ENCODE measurements around the gene AKAP6. TPM values are rescaled to one million over a fixed set of nuclear protein-coding genes. Genes with fewer than 3 reads are reported as not detected.

Gene AKAP6
- total RNA-seq, 1 experiment from 2014 or later = 2.8 TPM

DNA sequence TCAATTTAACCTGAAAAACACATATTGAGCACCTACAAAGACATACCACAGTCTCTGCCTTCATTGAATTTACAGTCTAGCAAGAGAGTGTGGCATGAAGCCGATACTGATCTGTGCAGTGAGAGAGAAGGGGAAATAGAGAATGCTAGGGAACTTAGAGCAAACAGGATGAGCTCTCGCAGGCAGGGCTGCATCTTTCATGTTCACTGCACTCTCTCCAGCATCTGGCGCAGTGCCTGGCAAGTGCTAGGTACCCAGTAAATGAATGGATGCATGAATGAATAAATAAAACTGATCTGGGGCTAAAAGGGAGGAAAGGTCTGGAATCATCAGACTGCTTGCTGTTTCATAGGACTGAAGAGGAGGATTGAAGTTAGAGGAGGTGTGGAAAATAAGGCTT lies 353.1 kb downstream of the AKAP6 start:
- no TSS peak for BruUV-seq (replicated peaks)
- DNase-seq = no peak

DNA sequence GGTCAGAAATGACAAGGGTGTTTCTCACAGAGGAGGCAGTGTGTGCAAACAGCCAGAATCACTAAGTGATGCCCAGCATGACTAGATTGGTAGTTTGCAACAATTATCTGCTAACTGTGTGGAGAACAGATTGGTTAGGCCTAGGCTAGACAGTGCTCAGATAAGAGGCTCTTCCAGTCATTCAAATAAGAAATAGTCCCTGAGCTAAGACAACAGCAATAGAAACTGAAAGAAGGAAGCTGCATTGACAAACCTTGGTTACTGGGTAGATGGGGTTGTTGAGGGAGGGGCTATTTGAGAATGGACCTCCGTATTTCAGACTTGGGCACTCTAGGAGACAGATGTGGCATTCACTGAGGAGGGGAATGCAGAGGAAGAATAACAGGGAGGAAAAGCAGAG lies 354.6 kb downstream of the AKAP6 start:
- BruUV-seq (replicated peaks) = no TSS peak
- Mint-ChIP-seq H3K27ac (ENCODE audit: unreplicated experiment) (no peak overlapping the region), H3K27me3 (ENCODE audit: unreplicated experiment) (peaks cover 31% of the 10 kb centered on the region), H3K36me3 (ENCODE audit: insufficient read depth, unreplicated experiment) (no peaks in the 10 kb centered on the region), H3K4me1 (ENCODE audit: low read depth, unreplicated experiment) (no peaks in the 10 kb centered on the region), H3K9me3 (ENCODE audit: low read depth, unreplicated experiment) (no peaks in the 10 kb centered on the region), H3K4me3 (ENCODE audit: low read depth, unreplicated experiment) (no peak overlapping the region)
- no peak for DNase-seq
- intact Hi-C loops (cut with micrococcal nuclease; ENCODE audit: unreplicated experiment) = no loop called here
- CTCF ChIA-PET = interaction anchor here (0.9 kb wide), 1 partner anchor 15 kb away, joined by 3 read pairs; no protein-coding TSS in a partner anchor
- TF ChIP-seq, protein P1, sequence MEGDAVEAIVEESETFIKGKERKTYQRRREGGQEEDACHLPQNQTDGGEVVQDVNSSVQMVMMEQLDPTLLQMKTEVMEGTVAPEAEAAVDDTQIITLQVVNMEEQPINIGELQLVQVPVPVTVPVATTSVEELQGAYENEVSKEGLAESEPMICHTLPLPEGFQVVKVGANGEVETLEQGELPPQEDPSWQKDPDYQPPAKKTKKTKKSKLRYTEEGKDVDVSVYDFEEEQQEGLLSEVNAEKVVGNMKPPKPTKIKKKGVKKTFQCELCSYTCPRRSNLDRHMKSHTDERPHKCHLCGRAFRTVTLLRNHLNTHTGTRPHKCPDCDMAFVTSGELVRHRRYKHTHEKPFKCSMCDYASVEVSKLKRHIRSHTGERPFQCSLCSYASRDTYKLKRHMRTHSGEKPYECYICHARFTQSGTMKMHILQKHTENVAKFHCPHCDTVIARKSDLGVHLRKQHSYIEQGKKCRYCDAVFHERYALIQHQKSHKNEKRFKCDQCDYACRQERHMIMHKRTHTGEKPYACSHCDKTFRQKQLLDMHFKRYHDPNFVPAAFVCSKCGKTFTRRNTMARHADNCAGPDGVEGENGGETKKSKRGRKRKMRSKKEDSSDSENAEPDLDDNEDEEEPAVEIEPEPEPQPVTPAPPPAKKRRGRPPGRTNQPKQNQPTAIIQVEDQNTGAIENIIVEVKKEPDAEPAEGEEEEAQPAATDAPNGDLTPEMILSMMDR (IDR thresholded peaks at IDR 0.05; ENCODE audit: unreplicated experiment) = no peak

More for the DNA sequence above, 353.1 kb downstream of the AKAP6 start:
- no peak overlapping the region for H3K4me3 Mint-ChIP-seq (ENCODE audit: low read depth, unreplicated experiment)
- CTCF ChIA-PET = no interaction called here
- H3K4me1 Mint-ChIP-seq (ENCODE audit: low read depth, unreplicated experiment) = no peaks in the 10 kb centered on the region
- no peaks in the 10 kb centered on the region for H3K9me3 Mint-ChIP-seq (ENCODE audit: low read depth, unreplicated experiment)
- H3K27ac Mint-ChIP-seq (ENCODE audit: unreplicated experiment) = no peak overlapping the region
- TF ChIP-seq, protein P1 (IDR thresholded peaks at IDR 0.05; ENCODE audit: unreplicated experiment) = no peak
- H3K36me3 Mint-ChIP-seq (ENCODE audit: insufficient read depth, unreplicated experiment) = no peaks in the 10 kb centered on the region
- intact Hi-C loops (cut with micrococcal nuclease; ENCODE audit: unreplicated experiment) = no loop called here
- H3K27me3 Mint-ChIP-seq (ENCODE audit: unreplicated experiment) = peaks cover 31% of the 10 kb centered on the region

DNA sequence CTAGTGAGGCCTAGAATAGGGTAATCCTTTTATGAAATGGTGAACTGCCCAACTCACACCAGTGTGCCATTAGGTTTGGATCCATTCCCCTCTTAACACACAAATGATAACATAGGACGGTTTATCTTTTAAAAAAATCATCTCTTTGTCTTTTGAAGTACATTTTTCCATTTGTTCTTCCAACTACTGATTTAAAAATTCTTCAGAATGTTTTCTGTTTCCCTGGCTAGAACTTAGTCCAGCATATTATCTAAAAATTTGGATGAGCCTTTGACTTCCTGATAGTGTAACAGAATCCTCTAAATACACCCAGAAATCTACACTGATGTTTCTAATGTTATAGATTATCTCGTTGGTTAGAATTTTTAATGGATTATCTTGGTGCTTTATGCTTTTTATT lies 359.8 kb downstream of the AKAP6 start:
- Mint-ChIP-seq H3K27me3 (ENCODE audit: unreplicated experiment) (peaks cover 3% of the 10 kb centered on the region), H3K27ac (ENCODE audit: unreplicated experiment) (no peak overlapping the region), H3K4me1 (ENCODE audit: low read depth, unreplicated experiment) (no peaks in the 10 kb centered on the region), H3K4me3 (ENCODE audit: low read depth, unreplicated experiment) (no peak overlapping the region), H3K9me3 (ENCODE audit: low read depth, unreplicated experiment) (no peaks in the 10 kb centered on the region), H3K36me3 (ENCODE audit: insufficient read depth, unreplicated experiment) (no peaks in the 10 kb centered on the region)
- CTCF ChIA-PET = no interaction called here
- no peak for DNase-seq
- BruUV-seq (replicated peaks) = no TSS peak
- intact Hi-C loops (cut with micrococcal nuclease; ENCODE audit: unreplicated experiment) = no loop called here
- TF ChIP-seq, protein P1 (IDR thresholded peaks at IDR 0.05; ENCODE audit: unreplicated experiment) = no peak

DNA sequence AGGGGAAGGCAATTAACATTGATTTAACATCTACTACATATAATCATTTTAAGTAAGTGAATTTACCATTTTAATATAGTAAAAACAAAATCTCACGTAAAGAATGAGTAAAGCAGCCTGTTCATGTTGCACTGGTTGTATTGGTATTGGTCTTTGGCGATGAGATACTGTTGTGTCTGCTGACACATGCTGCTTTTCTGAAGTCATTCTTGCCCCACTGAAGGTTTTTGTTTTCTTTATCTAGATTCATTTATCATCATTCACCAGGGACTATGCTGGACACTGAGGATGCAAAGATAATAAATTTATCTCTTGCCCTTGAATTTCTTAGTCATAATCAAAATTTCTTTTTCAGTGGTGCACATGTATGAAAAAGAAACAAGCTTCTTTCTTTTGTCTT lies 363.3 kb downstream of the AKAP6 start:
- no peaks in the 10 kb centered on the region for H3K27me3 Mint-ChIP-seq (ENCODE audit: unreplicated experiment)
- BruUV-seq (replicated peaks) = no TSS peak
- TF ChIP-seq, protein P1 (IDR thresholded peaks at IDR 0.05; ENCODE audit: unreplicated experiment) = no peak
- DNase-seq = no peak
- H3K9me3 Mint-ChIP-seq (ENCODE audit: low read depth, unreplicated experiment) = no peaks in the 10 kb centered on the region
- CTCF ChIA-PET = no interaction called here
- H3K4me1 Mint-ChIP-seq (ENCODE audit: low read depth, unreplicated experiment) = no peaks in the 10 kb centered on the region
- H3K27ac Mint-ChIP-seq (ENCODE audit: unreplicated experiment) = no peak overlapping the region
- no peak overlapping the region for H3K4me3 Mint-ChIP-seq (ENCODE audit: low read depth, unreplicated experiment)
- no peaks in the 10 kb centered on the region for H3K36me3 Mint-ChIP-seq (ENCODE audit: insufficient read depth, unreplicated experiment)
- intact Hi-C loops (cut with micrococcal nuclease; ENCODE audit: unreplicated experiment) = no loop called here
